SU-DHL-6 (cell line): ENCODE measurements around the gene CPE.

Experiments
- EZH2phosphoT487 ChIP-seq: fragments of 200-600 bp; sonication (generic), shearing (Covaris generic); conservative IDR thresholded peaks from 2 replicates; pipeline ENCODE4 v1.6.1; 2018; ENCODE audit warnings: mild to moderate bottlenecking, antibody characterized with exemption, low read length, moderate library complexity, mixed read lengths
- TF ChIP-seq, protein P1 (sequence below): fragments of 200-600 bp; sonication (generic); IDR thresholded peaks from one replicate; pipeline ENCODE4 v1.5.1; 2017; ENCODE audit warnings: antibody characterized with exemption, mild to moderate bottlenecking, low read length, moderate library complexity; ENCODE audit not compliant: insufficient read depth, poor library complexity, severe bottlenecking

DNA sequence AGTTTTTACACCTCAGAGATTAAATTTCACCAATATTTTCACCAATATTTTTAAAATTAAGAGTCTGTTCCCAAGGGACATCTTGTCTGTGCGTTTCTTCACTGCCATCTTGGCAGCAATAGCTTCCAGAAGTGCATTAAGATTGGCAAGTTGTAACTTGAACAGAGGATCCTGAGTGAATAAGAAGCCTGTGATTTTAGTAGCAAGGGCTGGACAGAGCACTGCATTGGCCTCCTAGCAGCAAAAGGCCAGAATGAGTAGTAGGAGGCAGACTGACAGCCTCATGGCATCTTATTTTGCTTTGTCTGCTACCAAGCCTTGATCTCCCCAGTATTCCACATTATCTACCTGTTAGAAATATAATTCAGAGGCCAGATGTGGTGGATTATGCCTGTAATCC, 138.4 kb downstream of the CPE start:
- TF ChIP-seq, protein P1, sequence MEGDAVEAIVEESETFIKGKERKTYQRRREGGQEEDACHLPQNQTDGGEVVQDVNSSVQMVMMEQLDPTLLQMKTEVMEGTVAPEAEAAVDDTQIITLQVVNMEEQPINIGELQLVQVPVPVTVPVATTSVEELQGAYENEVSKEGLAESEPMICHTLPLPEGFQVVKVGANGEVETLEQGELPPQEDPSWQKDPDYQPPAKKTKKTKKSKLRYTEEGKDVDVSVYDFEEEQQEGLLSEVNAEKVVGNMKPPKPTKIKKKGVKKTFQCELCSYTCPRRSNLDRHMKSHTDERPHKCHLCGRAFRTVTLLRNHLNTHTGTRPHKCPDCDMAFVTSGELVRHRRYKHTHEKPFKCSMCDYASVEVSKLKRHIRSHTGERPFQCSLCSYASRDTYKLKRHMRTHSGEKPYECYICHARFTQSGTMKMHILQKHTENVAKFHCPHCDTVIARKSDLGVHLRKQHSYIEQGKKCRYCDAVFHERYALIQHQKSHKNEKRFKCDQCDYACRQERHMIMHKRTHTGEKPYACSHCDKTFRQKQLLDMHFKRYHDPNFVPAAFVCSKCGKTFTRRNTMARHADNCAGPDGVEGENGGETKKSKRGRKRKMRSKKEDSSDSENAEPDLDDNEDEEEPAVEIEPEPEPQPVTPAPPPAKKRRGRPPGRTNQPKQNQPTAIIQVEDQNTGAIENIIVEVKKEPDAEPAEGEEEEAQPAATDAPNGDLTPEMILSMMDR, result no peak
- TF ChIP-seq EZH2phosphoT487, result no peak
